GM18858 (cell line): ENCODE measurements around the gene OR1N1.
"Not testable (repeated sequence)": the region's sequence is repeated elsewhere in the genome, so short reads cannot be mapped to it uniquely, and the experiment has no call there.

ENCODE experiments used
- ATAC-seq: cut with Tn5 transposase; IDR thresholded peaks from one replicate; pipeline ENCODE4 v1.9.1; 2021; ENCODE audit not compliant: unreplicated experiment

Gene OR1N1

GRCh38 chr9:122527193-122527592 lies at the start of gene OR1N1:
Gene OR1N1 (minus strand): TSS chr9:122527293. CDS start chr9:122527293, 0 bp downstream.
- ATAC-seq = no peak

- ATAC-seq = no peak
Observed at GRCh38 chr9:122572456-122572855, 45.4 kb upstream of the OR1N1 start.

GRCh38 chr9:122567901-122568300 lies 40.8 kb upstream of the OR1N1 start:
- ATAC-seq = no peak

GRCh38 chr9:122562134-122562760 lies 35.2 kb upstream of the OR1N1 start:
- ATAC-seq = no peak

GRCh38 chr9:122561446-122561845 lies 34.4 kb upstream of the OR1N1 start:
- no peak for ATAC-seq

- ATAC-seq = no peak
Observed at GRCh38 chr9:122552812-122553211, 25.7 kb upstream of the OR1N1 start, which contains the start of gene OR1N2. Gene OR1N2 (plus strand): TSS chr9:122553112. CDS start chr9:122553212, 100 bp downstream.

GRCh38 chr9:122551371-122551770 lies 24.3 kb upstream of the OR1N1 start:
- no peak for ATAC-seq

- no peak for ATAC-seq
Observed at GRCh38 chr9:122546196-122546595, 19.1 kb upstream of the OR1N1 start.

- ATAC-seq = no peak
Observed at GRCh38 chr9:122538757-122539156, 11.7 kb upstream of the OR1N1 start.

- ATAC-seq = not testable (repeated sequence)
Observed at GRCh38 chr9:122537066-122537465, 10.0 kb upstream of the OR1N1 start.

GRCh38 chr9:122536134-122536533 lies 9.0 kb upstream of the OR1N1 start:
- no peak for ATAC-seq

GRCh38 chr9:122531157-122531556 lies 4.1 kb upstream of the OR1N1 start:
- ATAC-seq = not testable (repeated sequence)

- no peak for ATAC-seq
Observed at GRCh38 chr9:122526602-122527001, 491 bp downstream of the OR1N1 start.

- no peak for ATAC-seq
Observed at GRCh38 chr9:122519376-122519775, 7.7 kb downstream of the OR1N1 start.

- ATAC-seq = no peak
Observed at GRCh38 chr9:122518841-122519240, 8.3 kb downstream of the OR1N1 start, which contains the start of gene OR1J4. Gene OR1J4 (plus strand): TSS chr9:122519141. CDS start chr9:122519141, 0 bp downstream.

GRCh38 chr9:122518226-122518625 lies 8.9 kb downstream of the OR1N1 start:
- ATAC-seq = no peak

- ATAC-seq = no peak
Observed at GRCh38 chr9:122510502-122510901, 16.6 kb downstream of the OR1N1 start, which contains the start of gene OR1J2. Gene OR1J2 (plus strand): TSS chr9:122510802. CDS start chr9:122510802, 0 bp downstream.

GRCh38 chr9:122506964-122507363 lies 20.1 kb downstream of the OR1N1 start:
- ATAC-seq = no peak

- no peak for ATAC-seq
Observed at GRCh38 chr9:122498883-122499288, 28.2 kb downstream of the OR1N1 start.

GRCh38 chr9:122479062-122479461 lies 48.0 kb downstream of the OR1N1 start:
- no peak for ATAC-seq

GRCh38 chr9:122477826-122478225 lies 49.3 kb downstream of the OR1N1 start, which contains the start of gene OR1J1:
Gene OR1J1 (minus strand): TSS chr9:122477926. CDS start chr9:122477926, 0 bp downstream.
- ATAC-seq = no peak

- ATAC-seq = no peak
Observed at GRCh38 chr9:122477346-122477745, 49.7 kb downstream of the OR1N1 start.
